ENCODE data around the gene PIK3C2G.

PIK3C2G gene

GRCh38 chr12:18320976-18321375 lies 59.7 kb downstream of the PIK3C2G start:
- ATAC-seq (ENCODE audit: insufficient read depth, low read depth) = no peak

DNA sequence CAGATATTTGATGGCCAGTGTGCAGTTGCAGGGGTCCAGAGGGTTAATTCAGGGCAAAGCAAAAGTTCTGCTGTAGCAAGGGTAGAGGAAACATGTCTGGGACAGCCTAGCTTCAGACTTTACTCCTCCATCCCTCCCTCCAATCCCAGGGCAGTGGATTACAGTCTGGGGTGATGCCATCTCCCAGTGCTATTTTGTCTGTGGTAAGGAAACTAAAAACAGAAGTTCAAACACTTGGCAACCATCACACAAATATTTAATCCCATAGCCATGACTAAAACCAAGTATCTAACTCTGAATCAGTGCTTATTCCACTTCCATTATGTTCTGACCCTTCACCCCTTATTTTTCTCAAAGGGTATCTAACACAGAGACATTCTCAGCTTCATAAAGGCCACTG lies 61.8 kb downstream of the PIK3C2G start:
- Histone ChIP-seq H3K27ac (ENCODE audit: low read length) (no peak overlapping the region), H2AFZ (ENCODE audit: low read depth, low read length) (no peak overlapping the region)

More at GRCh38 chr12:18320976-18321375, 59.7 kb downstream of the PIK3C2G start:
- no peaks in the 10 kb centered on the region for H3K27me3 ChIP-seq (ENCODE audit: insufficient read depth, low read length, poor library complexity)
- no peak overlapping the region for H3K4me3 ChIP-seq (ENCODE audit: low read depth in 1 of 2, low read length in 2 of 2)
- H3K9me3 ChIP-seq (ENCODE audit: insufficient read depth, low read length, severe bottlenecking) = no peaks in the 10 kb centered on the region
- TF ChIP-seq, protein P1, sequence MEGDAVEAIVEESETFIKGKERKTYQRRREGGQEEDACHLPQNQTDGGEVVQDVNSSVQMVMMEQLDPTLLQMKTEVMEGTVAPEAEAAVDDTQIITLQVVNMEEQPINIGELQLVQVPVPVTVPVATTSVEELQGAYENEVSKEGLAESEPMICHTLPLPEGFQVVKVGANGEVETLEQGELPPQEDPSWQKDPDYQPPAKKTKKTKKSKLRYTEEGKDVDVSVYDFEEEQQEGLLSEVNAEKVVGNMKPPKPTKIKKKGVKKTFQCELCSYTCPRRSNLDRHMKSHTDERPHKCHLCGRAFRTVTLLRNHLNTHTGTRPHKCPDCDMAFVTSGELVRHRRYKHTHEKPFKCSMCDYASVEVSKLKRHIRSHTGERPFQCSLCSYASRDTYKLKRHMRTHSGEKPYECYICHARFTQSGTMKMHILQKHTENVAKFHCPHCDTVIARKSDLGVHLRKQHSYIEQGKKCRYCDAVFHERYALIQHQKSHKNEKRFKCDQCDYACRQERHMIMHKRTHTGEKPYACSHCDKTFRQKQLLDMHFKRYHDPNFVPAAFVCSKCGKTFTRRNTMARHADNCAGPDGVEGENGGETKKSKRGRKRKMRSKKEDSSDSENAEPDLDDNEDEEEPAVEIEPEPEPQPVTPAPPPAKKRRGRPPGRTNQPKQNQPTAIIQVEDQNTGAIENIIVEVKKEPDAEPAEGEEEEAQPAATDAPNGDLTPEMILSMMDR (IDR thresholded peaks at IDR 0.05; ENCODE audit: borderline replicate concordance, extremely low read depth, low read length, poor library complexity, severe bottlenecking) = no peak
- no peaks in the 10 kb centered on the region for H3K79me2 ChIP-seq (ENCODE audit: insufficient read depth, low read length)
- no peak overlapping the region for H2AFZ ChIP-seq (ENCODE audit: low read depth, low read length)
- H3K4me1 ChIP-seq (ENCODE audit: insufficient read depth, low read length) = no peaks in the 10 kb centered on the region
- H4K20me1 ChIP-seq (ENCODE audit: insufficient read depth, low read length) = no peaks in the 10 kb centered on the region
- no peaks in the 10 kb centered on the region for H3K36me3 ChIP-seq (ENCODE audit: insufficient read depth, low read length)
- H3K4me2 ChIP-seq (ENCODE audit: insufficient read depth, low read length) = no peak overlapping the region
- no peak overlapping the region for H3K27ac ChIP-seq (ENCODE audit: low read length)
- DNase-seq = no peak
- H3K9ac ChIP-seq (ENCODE audit: low read depth, low read length) = no peak overlapping the region

GRCh38 chr12:18327036-18327435 lies 65.7 kb downstream of the PIK3C2G start:
- TF ChIP-seq, protein P1 (IDR thresholded peaks at IDR 0.05; ENCODE audit: borderline replicate concordance, extremely low read depth, low read length, poor library complexity, severe bottlenecking) = no peak
- TF ChIP-seq EZH2 (IDR thresholded peaks at IDR 0.05; ENCODE audit: borderline replicate concordance, low read depth, low read length, severe bottlenecking) = no peak
- H3K9me3 ChIP-seq (ENCODE audit: insufficient read depth, low read length, severe bottlenecking) = no peaks in the 10 kb centered on the region
- no peaks in the 10 kb centered on the region for H3K79me2 ChIP-seq (ENCODE audit: insufficient read depth, low read length)
- DNase-seq (no peak), ATAC-seq (ENCODE audit: insufficient read depth, low read depth) (no peak)
- H2AFZ ChIP-seq (ENCODE audit: low read depth, low read length) = no peak overlapping the region
- no peaks in the 10 kb centered on the region for H3K4me1 ChIP-seq (ENCODE audit: insufficient read depth, low read length)
- peaks cover under 1% of the 10 kb centered on the region for H3K27me3 ChIP-seq (ENCODE audit: insufficient read depth, low read length, poor library complexity)
- H3K27ac ChIP-seq (ENCODE audit: low read length) = no peak overlapping the region
- no peak overlapping the region for H3K4me2 ChIP-seq (ENCODE audit: insufficient read depth, low read length)
- H3K36me3 ChIP-seq (ENCODE audit: insufficient read depth, low read length) = no peaks in the 10 kb centered on the region
- H4K20me1 ChIP-seq (ENCODE audit: insufficient read depth, low read length) = no peaks in the 10 kb centered on the region
- no peak overlapping the region for H3K9ac ChIP-seq (ENCODE audit: low read depth, low read length)
- no peak overlapping the region for H3K4me3 ChIP-seq (ENCODE audit: low read depth in 1 of 2, low read length in 2 of 2)

More for the DNA sequence above, 61.8 kb downstream of the PIK3C2G start:
- no peak for TF ChIP-seq EZH2 (IDR thresholded peaks at IDR 0.05; ENCODE audit: borderline replicate concordance, low read depth, low read length, severe bottlenecking)
- TF ChIP-seq, protein P1 (IDR thresholded peaks at IDR 0.05; ENCODE audit: borderline replicate concordance, extremely low read depth, low read length, poor library complexity, severe bottlenecking) = no peak
- ATAC-seq (ENCODE audit: insufficient read depth, low read depth) (no peak), DNase-seq (no peak)
- Histone ChIP-seq H3K27me3 (ENCODE audit: insufficient read depth, low read length, poor library complexity) (no peaks in the 10 kb centered on the region), H3K36me3 (ENCODE audit: insufficient read depth, low read length) (no peaks in the 10 kb centered on the region), H3K4me2 (ENCODE audit: insufficient read depth, low read length) (no peak overlapping the region), H3K4me3 (ENCODE audit: low read depth in 1 of 2, low read length in 2 of 2) (no peak overlapping the region), H3K4me1 (ENCODE audit: insufficient read depth, low read length) (no peaks in the 10 kb centered on the region), H4K20me1 (ENCODE audit: insufficient read depth, low read length) (no peaks in the 10 kb centered on the region), H3K9ac (ENCODE audit: low read depth, low read length) (no peak overlapping the region), H3K79me2 (ENCODE audit: insufficient read depth, low read length) (no peaks in the 10 kb centered on the region), H3K9me3 (ENCODE audit: insufficient read depth, low read length, severe bottlenecking) (no peaks in the 10 kb centered on the region)

DNA sequence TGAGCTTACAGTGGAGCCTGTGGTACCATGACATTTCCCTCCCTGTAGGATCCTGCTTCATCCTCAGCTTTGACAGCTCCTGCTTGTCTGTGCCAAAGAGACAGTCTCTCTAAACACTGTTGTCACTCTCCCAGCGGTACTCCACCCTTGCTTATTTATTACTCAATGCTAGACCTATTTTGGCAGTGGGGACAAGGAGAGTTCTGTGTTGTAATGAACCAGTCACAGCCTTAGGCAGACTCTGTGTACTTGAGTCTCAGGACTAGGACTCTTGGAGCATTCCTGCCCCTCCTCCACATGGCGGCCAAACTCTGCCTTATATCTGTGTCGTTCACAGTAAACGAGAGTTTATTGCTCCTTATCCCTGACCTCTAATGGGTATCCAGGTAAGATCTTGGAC lies 70.9 kb downstream of the PIK3C2G start:
- TF ChIP-seq EZH2 (IDR thresholded peaks at IDR 0.05; ENCODE audit: borderline replicate concordance, low read depth, low read length, severe bottlenecking) = no peak
- TF ChIP-seq, protein P1 (IDR thresholded peaks at IDR 0.05; ENCODE audit: borderline replicate concordance, extremely low read depth, low read length, poor library complexity, severe bottlenecking) = no peak
- Histone ChIP-seq H3K27ac (ENCODE audit: low read length) (no peak overlapping the region), H3K27me3 (ENCODE audit: insufficient read depth, low read length, poor library complexity) (peaks cover 4% of the 10 kb centered on the region), H3K36me3 (ENCODE audit: insufficient read depth, low read length) (no peaks in the 10 kb centered on the region), H3K79me2 (ENCODE audit: insufficient read depth, low read length) (no peaks in the 10 kb centered on the region), H3K4me1 (ENCODE audit: insufficient read depth, low read length) (no peaks in the 10 kb centered on the region), H3K4me2 (ENCODE audit: insufficient read depth, low read length) (no peak overlapping the region), H2AFZ (ENCODE audit: low read depth, low read length) (no peak overlapping the region), H3K9me3 (ENCODE audit: insufficient read depth, low read length, severe bottlenecking) (no peaks in the 10 kb centered on the region), H3K4me3 (ENCODE audit: low read depth in 1 of 2, low read length in 2 of 2) (no peak overlapping the region), H3K9ac (ENCODE audit: low read depth, low read length) (no peak overlapping the region), H4K20me1 (ENCODE audit: insufficient read depth, low read length) (no peaks in the 10 kb centered on the region)
- ATAC-seq (ENCODE audit: insufficient read depth, low read depth) (no peak), DNase-seq (no peak)

All from DND-41 (cell line).